Activated naive CD4-positive, alpha-beta T cell treated with anti-CD3 and anti-CD28 coated beads, Interleukin-2, amount 50 U/mL, for 72 hours (primary cell): ENCODE data around the gene A4GALT. TPM values are rescaled to one million over a fixed set of nuclear protein-coding genes. Genes with fewer than 3 reads are reported as not detected.
A peak's percentile ranks its signal among the peaks of the same experiment; 100 is the strongest.

Source experiments
- ATAC-seq, 2 donors: fragments of 150-1000 bp; cut with Tn5 transposase; 2 replicates each; pipeline ENCODE4 v1.10.0; 2021; ENCODE audit warnings: mild to moderate bottlenecking in 2 of 2, moderate library complexity in 2 of 2
- DNase-seq, 2 donors: peaks; one replicate each; pipeline ENCODE4 v3.0.0; 2021 to 2022; ENCODE audit warnings: low spot score in 2 of 2
- H3K27ac Mint-ChIP-seq, 2 donors: one replicate each; pipeline ENCODE4 v1.8.0; 2022; ENCODE audit warnings: mild to moderate bottlenecking in 2 of 2, mixed read lengths in 2 of 2
- H3K36me3 Mint-ChIP-seq, 2 donors: one replicate each; pipeline ENCODE4 v1.8.0; 2022; ENCODE audit warnings: mixed read lengths in 2 of 2
- H3K9me3 Mint-ChIP-seq, 2 donors: one replicate each; pipeline ENCODE4 v1.8.0; 2022; ENCODE audit warnings: mixed read lengths in 2 of 2
- total RNA-seq, 2 donors: library from RNA; stranded (reverse); gene quantifications; one replicate each; pipeline ENCODE4 v1.2.3, GENCODE V29; 2022

The A4GALT gene
- total RNA-seq, 2 donors from 2014 or later, result 0.16 TPM; not detected in 1

GRCh38 chr22:42716221-42716620 is 4.4 kb downstream of the A4GALT start:
- ATAC-seq (peak in 1 of 2 donors; percentile 16), DNase-seq (no peak)
- no peak overlapping the region for H3K27ac Mint-ChIP-seq
- H3K9me3 Mint-ChIP-seq, result no peaks in the 10 kb centered on the region
- peaks cover 3 to 12% of the 10 kb centered on the region in 2 donors for H3K36me3 Mint-ChIP-seq

GRCh38 chr22:42714768-42715390 is 5.8 kb downstream of the A4GALT start:
- no peaks in the 10 kb centered on the region for H3K9me3 Mint-ChIP-seq
- DNase-seq (no peak), ATAC-seq (no peak)
- H3K27ac Mint-ChIP-seq, result no peak overlapping the region
- H3K36me3 Mint-ChIP-seq, result peaks cover 0 to 9% of the 10 kb centered on the region in 2 donors

GRCh38 chr22:42714308-42714707 is 6.4 kb downstream of the A4GALT start:
- ATAC-seq (no peak), DNase-seq (no peak)
- Mint-ChIP-seq H3K36me3 (peaks cover 0 to 5% of the 10 kb centered on the region in 2 donors), H3K9me3 (no peaks in the 10 kb centered on the region), H3K27ac (no peak overlapping the region)

- no peak for DNase-seq
- Mint-ChIP-seq H3K9me3 (peaks cover 0 to 5% of the 10 kb centered on the region in 2 donors), H3K36me3 (no peaks in the 10 kb centered on the region), H3K27ac (no peak overlapping the region)
- no peak for ATAC-seq
Measured at GRCh38 chr22:42711895-42712837, 8.5 kb downstream of the A4GALT start.

GRCh38 chr22:42711281-42711731 is 9.4 kb downstream of the A4GALT start:
- H3K36me3 Mint-ChIP-seq, result no peaks in the 10 kb centered on the region
- no peak for DNase-seq
- H3K27ac Mint-ChIP-seq, result no peak overlapping the region
- ATAC-seq, result no peak
- H3K9me3 Mint-ChIP-seq, result peaks cover 0 to 5% of the 10 kb centered on the region in 2 donors

GRCh38 chr22:42708417-42708816 is 12.3 kb downstream of the A4GALT start:
- no peak for ATAC-seq
- DNase-seq, result no peak
- Mint-ChIP-seq H3K27ac (no peak overlapping the region), H3K36me3 (no peaks in the 10 kb centered on the region), H3K9me3 (peaks cover 0 to 5% of the 10 kb centered on the region in 2 donors)

- H3K27ac Mint-ChIP-seq, result no peak overlapping the region
- ATAC-seq (no peak), DNase-seq (no peak)
- H3K36me3 Mint-ChIP-seq, result no peaks in the 10 kb centered on the region
- peaks cover 0 to 5% of the 10 kb centered on the region in 2 donors for H3K9me3 Mint-ChIP-seq
Measured at GRCh38 chr22:42707496-42707895, 13.2 kb downstream of the A4GALT start.

GRCh38 chr22:42704896-42705295 is 15.8 kb downstream of the A4GALT start:
- DNase-seq (no peak), ATAC-seq (no peak)
- Mint-ChIP-seq H3K36me3 (no peaks in the 10 kb centered on the region), H3K27ac (no peak overlapping the region), H3K9me3 (peaks cover 0 to 5% of the 10 kb centered on the region in 2 donors)

GRCh38 chr22:42702675-42703074 is 18.0 kb downstream of the A4GALT start:
- H3K9me3 Mint-ChIP-seq, result no peaks in the 10 kb centered on the region
- no peaks in the 10 kb centered on the region for H3K36me3 Mint-ChIP-seq
- H3K27ac Mint-ChIP-seq, result no peak overlapping the region
- DNase-seq (no peak), ATAC-seq (no peak)

GRCh38 chr22:42701694-42702093 is 19.0 kb downstream of the A4GALT start:
- DNase-seq (no peak), ATAC-seq (no peak)
- H3K27ac Mint-ChIP-seq, result no peak overlapping the region
- no peaks in the 10 kb centered on the region for H3K9me3 Mint-ChIP-seq
- H3K36me3 Mint-ChIP-seq, result no peaks in the 10 kb centered on the region

- DNase-seq, result no peak
- Mint-ChIP-seq H3K9me3 (no peaks in the 10 kb centered on the region), H3K27ac (no peak overlapping the region), H3K36me3 (no peaks in the 10 kb centered on the region)
- ATAC-seq, result no peak
Measured at GRCh38 chr22:42700901-42701300, 19.8 kb downstream of the A4GALT start.

- Mint-ChIP-seq H3K36me3 (no peaks in the 10 kb centered on the region), H3K9me3 (no peaks in the 10 kb centered on the region), H3K27ac (no peak overlapping the region)
- ATAC-seq (no peak), DNase-seq (no peak)
Measured at GRCh38 chr22:42700355-42700754, 20.3 kb downstream of the A4GALT start.

- no peak overlapping the region for H3K27ac Mint-ChIP-seq
- ATAC-seq (no peak), DNase-seq (no peak)
- H3K36me3 Mint-ChIP-seq, result no peaks in the 10 kb centered on the region
- H3K9me3 Mint-ChIP-seq, result no peaks in the 10 kb centered on the region
Measured at GRCh38 chr22:42699976-42700352, 20.7 kb downstream of the A4GALT start.

- ATAC-seq, result no peak
- H3K36me3 Mint-ChIP-seq, result no peaks in the 10 kb centered on the region
- H3K9me3 Mint-ChIP-seq, result no peaks in the 10 kb centered on the region
- no peak for DNase-seq
- H3K27ac Mint-ChIP-seq, result no peak overlapping the region
Measured at GRCh38 chr22:42699281-42699975, 21.2 kb downstream of the A4GALT start.

- H3K27ac Mint-ChIP-seq, result no peak overlapping the region
- no peaks in the 10 kb centered on the region for H3K36me3 Mint-ChIP-seq
- DNase-seq (no peak), ATAC-seq (no peak)
- H3K9me3 Mint-ChIP-seq, result no peaks in the 10 kb centered on the region
Measured at GRCh38 chr22:42697542-42698013, 23.1 kb downstream of the A4GALT start.

GRCh38 chr22:42696331-42696967 is 24.2 kb downstream of the A4GALT start:
- ATAC-seq, result no peak

More at GRCh38 chr22:42696331-42696967, 24.2 kb downstream of the A4GALT start:
- no peak overlapping the region for H3K27ac Mint-ChIP-seq
- no peak for DNase-seq
- H3K36me3 Mint-ChIP-seq, result no peaks in the 10 kb centered on the region
- no peaks in the 10 kb centered on the region for H3K9me3 Mint-ChIP-seq
